Caki2 (cell line): ENCODE measurements around the gene OTUB2. TPM values are rescaled to one million over a fixed set of nuclear protein-coding genes. Genes with fewer than 3 reads are reported as not detected.

Source experiments
- DNase-seq: peaks from one replicate; pipeline ENCODE4 v3.0.0-alpha.2; 2015; ENCODE audit warnings: low read depth
- in situ Hi-C: cut with HindIII; loops from 2 replicates; pipeline ENCODE4 v1.10.0; 2016; ENCODE audit warnings: low sequenced_read_pairs, low pct_unique_long_range_greater_than_20kb, mixed read lengths
- total RNA-seq: library from RNA; depleted of rRNA; stranded (reverse); fragments of >200 nt; shearing (Covaris generic); gene quantifications from 2 replicates; pipeline ENCODE4 v1.2.3, GENCODE V29; 2014; ENCODE audit warnings: low replicate concordance

The OTUB2 gene
- total RNA-seq, 1 experiment from 2014 or later, result 3.2 TPM

- in situ Hi-C loops, result no loop called here
- no peak for DNase-seq
These were observed 32.8 kb upstream of the OTUB2 start for GRCh38 chr14:93993382-93993781.

- in situ Hi-C loops, result no loop called here
- peak; percentile 56 for DNase-seq
These were observed 31.0 kb upstream of the OTUB2 start for GRCh38 chr14:93994919-93995682.

- in situ Hi-C loops, result no loop called here
- no peak for DNase-seq
These were observed 29.9 kb upstream of the OTUB2 start for GRCh38 chr14:93996130-93996695.

- in situ Hi-C loops, result no loop called here
- DNase-seq, result peak; percentile 14
These were observed 29.1 kb upstream of the OTUB2 start, which contains the start of gene CCDC197 for GRCh38 chr14:93997082-93997481. Gene CCDC197, plus strand, starts transcription at chr14:93997301. Its CDS starts 831 bp downstream, at chr14:93998132.

GRCh38 chr14:93997916-93998870 lies 27.9 kb upstream of the OTUB2 start:
- DNase-seq, result no peak
- in situ Hi-C loops, result no loop called here

- DNase-seq, result no peak
- in situ Hi-C loops, result no loop called here
These were observed 27.2 kb upstream of the OTUB2 start for GRCh38 chr14:93998871-93999403.

GRCh38 chr14:93999573-93999972 lies 26.6 kb upstream of the OTUB2 start:
- DNase-seq, result no peak
- in situ Hi-C loops, result no loop called here

GRCh38 chr14:94000267-94000666 lies 25.9 kb upstream of the OTUB2 start:
- in situ Hi-C loops, result no loop called here
- DNase-seq, result no peak

- in situ Hi-C loops, result no loop called here
- no peak for DNase-seq
These were observed 25.1 kb upstream of the OTUB2 start for GRCh38 chr14:94001016-94001415.

- peak; percentile 55 for DNase-seq
- in situ Hi-C loops, result no loop called here
These were observed 24.4 kb upstream of the OTUB2 start for GRCh38 chr14:94001501-94002396.

GRCh38 chr14:94003397-94003796 lies 22.7 kb upstream of the OTUB2 start:
- no peak for DNase-seq
- in situ Hi-C loops, result no loop called here

GRCh38 chr14:94004015-94004414 lies 22.1 kb upstream of the OTUB2 start:
- in situ Hi-C loops, result no loop called here
- no peak for DNase-seq

GRCh38 chr14:94005324-94006073 lies 20.6 kb upstream of the OTUB2 start:
- in situ Hi-C loops, result no loop called here

GRCh38 chr14:94008234-94008633 lies 17.9 kb upstream of the OTUB2 start:
- in situ Hi-C loops, result no loop called here
- DNase-seq, result no peak

More at GRCh38 chr14:94005324-94006073, 20.6 kb upstream of the OTUB2 start:
- no peak for DNase-seq

GRCh38 chr14:94009767-94010166 lies 16.4 kb upstream of the OTUB2 start:
- in situ Hi-C loops, result no loop called here
- DNase-seq, result peak; percentile 37

- in situ Hi-C loops, result no loop called here
- DNase-seq, result no peak
These were observed 15.5 kb upstream of the OTUB2 start for GRCh38 chr14:94010625-94011024.

- no peak for DNase-seq
- in situ Hi-C loops, result no loop called here
These were observed 14.3 kb upstream of the OTUB2 start for GRCh38 chr14:94011795-94012194.
